ENCODE measurements around the gene BTBD7. TPM values are rescaled to one million over a fixed set of nuclear protein-coding genes. Genes with fewer than 3 reads are reported as not detected.

Gene BTBD7
- total and polyA plus RNA-seq, 3 donors from 2014 or later, result 16.9 to 27.8 (median 26.1) TPM

DNA sequence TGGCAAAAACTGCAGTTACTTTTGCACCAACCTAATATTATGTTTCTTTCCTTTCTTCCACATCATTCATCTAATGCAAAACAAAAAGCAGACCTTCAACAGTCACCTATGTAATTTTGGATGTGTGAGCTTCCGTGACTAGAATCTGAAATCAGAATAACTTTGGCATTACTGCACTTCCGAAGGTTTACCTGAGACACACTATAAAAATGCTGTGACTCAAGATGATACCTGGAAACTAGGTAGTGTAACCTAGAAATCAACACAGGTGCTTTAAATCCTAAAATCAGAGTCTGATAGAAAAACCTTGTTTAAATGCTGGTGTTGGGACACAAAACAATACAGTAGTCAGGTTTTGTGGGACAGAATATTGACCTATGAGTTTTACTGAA lies 2.2 kb downstream of the BTBD7 start:
- DNase-seq, result no peak
- Histone ChIP-seq H3K9me3 (no peaks in the 10 kb centered on the region), H3K36me3 (ENCODE audit: low read depth, missing control alignments) (no peaks in the 10 kb centered on the region), H3K27me3 (no peaks in the 10 kb centered on the region), H3K4me1 (peaks cover 11% of the 10 kb centered on the region), H3K4me3 (no peak overlapping the region), H3K27ac (no peak overlapping the region)
- TF ChIP-seq, protein P1, sequence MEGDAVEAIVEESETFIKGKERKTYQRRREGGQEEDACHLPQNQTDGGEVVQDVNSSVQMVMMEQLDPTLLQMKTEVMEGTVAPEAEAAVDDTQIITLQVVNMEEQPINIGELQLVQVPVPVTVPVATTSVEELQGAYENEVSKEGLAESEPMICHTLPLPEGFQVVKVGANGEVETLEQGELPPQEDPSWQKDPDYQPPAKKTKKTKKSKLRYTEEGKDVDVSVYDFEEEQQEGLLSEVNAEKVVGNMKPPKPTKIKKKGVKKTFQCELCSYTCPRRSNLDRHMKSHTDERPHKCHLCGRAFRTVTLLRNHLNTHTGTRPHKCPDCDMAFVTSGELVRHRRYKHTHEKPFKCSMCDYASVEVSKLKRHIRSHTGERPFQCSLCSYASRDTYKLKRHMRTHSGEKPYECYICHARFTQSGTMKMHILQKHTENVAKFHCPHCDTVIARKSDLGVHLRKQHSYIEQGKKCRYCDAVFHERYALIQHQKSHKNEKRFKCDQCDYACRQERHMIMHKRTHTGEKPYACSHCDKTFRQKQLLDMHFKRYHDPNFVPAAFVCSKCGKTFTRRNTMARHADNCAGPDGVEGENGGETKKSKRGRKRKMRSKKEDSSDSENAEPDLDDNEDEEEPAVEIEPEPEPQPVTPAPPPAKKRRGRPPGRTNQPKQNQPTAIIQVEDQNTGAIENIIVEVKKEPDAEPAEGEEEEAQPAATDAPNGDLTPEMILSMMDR (IDR thresholded peaks at IDR 0.05), result no peak
- TF ChIP-seq POLR2A (IDR thresholded peaks at IDR 0.05), result no peak
- WGBS, 2 donors, result 68 to 75% methylated on average over 2 of the region's 2 CpGs
- intact Hi-C loops (cut with DNase I; ENCODE audit: low total_unique reads), result no loop called here

DNA sequence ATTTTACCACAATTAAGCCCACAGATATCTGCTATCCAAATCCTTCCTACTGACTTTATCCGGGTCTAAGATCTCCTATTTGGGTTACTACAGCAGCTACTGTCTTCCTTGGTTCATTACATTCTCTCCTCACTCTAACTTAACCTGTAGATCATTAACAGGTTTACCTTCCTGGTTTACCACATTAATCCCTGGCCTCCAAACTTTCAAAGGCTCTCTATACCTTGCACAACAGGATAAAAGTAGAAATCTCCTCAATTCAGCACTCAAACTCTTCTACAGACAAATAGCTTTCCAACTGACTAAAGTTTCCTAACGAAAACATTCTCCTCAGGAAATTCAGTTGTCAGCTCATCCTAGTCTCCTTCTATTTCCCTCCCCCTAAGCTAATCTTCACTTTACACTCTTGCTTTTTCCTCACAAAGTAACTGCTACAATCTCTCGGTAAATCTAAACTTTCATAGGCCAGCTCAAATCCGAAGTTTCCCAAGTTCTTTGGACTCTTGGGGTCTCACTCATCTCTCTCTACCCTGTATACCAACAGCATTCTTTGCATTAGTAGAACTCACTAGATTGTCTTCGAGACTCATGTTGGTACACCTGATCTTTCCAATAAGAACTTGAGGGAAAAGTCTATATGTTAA lies 2.7 kb downstream of the BTBD7 start:
- WGBS, 2 donors, result 56 to 70% methylated on average over 5 of the region's 5 CpGs
- Histone ChIP-seq H3K4me1 (peaks cover 11% of the 10 kb centered on the region), H3K4me3 (no peak overlapping the region), H3K36me3 (ENCODE audit: low read depth, missing control alignments) (no peaks in the 10 kb centered on the region), H3K27ac (no peak overlapping the region), H3K9me3 (no peaks in the 10 kb centered on the region), H3K27me3 (no peaks in the 10 kb centered on the region)
- DNase-seq, result no peak
- no peak for TF ChIP-seq POLR2A (IDR thresholded peaks at IDR 0.05)
- TF ChIP-seq, protein P1 (IDR thresholded peaks at IDR 0.05), result no peak
- intact Hi-C loops (cut with DNase I; ENCODE audit: low total_unique reads), result no loop called here

DNA sequence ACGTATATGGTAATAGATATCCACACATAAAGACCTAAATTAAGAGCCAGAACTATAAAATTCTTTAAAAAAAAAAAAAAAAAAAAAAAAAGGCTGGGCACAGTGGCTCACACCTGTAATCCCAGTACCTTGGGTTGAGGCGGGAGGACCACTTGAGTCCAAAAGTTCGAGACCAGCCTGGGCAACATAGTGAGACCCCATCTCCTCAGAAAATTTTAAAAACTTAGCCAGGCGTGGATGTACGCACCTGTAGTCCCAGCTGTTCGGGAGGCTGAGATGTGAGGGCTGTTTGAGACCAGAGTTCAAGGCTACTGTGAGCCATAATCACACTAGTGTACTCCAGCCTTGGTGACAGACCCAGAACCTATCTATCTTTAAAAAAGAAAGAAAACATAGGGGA lies 4.3 kb downstream of the BTBD7 start:
- H3K4me3 ChIP-seq, result no peak overlapping the region
- no peaks in the 10 kb centered on the region for H3K36me3 ChIP-seq (ENCODE audit: low read depth, missing control alignments)
- 93 to 95% methylated on average over 6 of the region's 6 CpGs for WGBS, 2 donors
- intact Hi-C loops (cut with DNase I; ENCODE audit: low total_unique reads), result no loop called here
- no peak for DNase-seq
- peaks cover 7% of the 10 kb centered on the region for H3K4me1 ChIP-seq
- H3K27ac ChIP-seq, result no peak overlapping the region
- H3K9me3 ChIP-seq, result no peaks in the 10 kb centered on the region
- no peaks in the 10 kb centered on the region for H3K27me3 ChIP-seq
- no peak for TF ChIP-seq POLR2A (IDR thresholded peaks at IDR 0.05)
- TF ChIP-seq, protein P1 (IDR thresholded peaks at IDR 0.05), result no peak

- H3K4me3 ChIP-seq, result no peak overlapping the region
- WGBS, 2 donors, result 95 to 97% methylated on average over 5 of the region's 5 CpGs
- no peaks in the 10 kb centered on the region for H3K4me1 ChIP-seq
- TF ChIP-seq POLR2A (IDR thresholded peaks at IDR 0.05), result no peak
- TF ChIP-seq, protein P1 (IDR thresholded peaks at IDR 0.05), result no peak
- no peak for DNase-seq
- no peaks in the 10 kb centered on the region for H3K9me3 ChIP-seq
- intact Hi-C loops (cut with DNase I; ENCODE audit: low total_unique reads), result no loop called here
- H3K36me3 ChIP-seq (ENCODE audit: low read depth, missing control alignments), result no peaks in the 10 kb centered on the region
- H3K27me3 ChIP-seq, result no peaks in the 10 kb centered on the region
- no peak overlapping the region for H3K27ac ChIP-seq
Measured at GRCh38 chr14:93326196-93326595, 6.6 kb downstream of the BTBD7 start.

GRCh38 chr14:93323600-93324174 lies 9.1 kb downstream of the BTBD7 start:
- Histone ChIP-seq H3K36me3 (ENCODE audit: low read depth, missing control alignments) (no peaks in the 10 kb centered on the region), H3K27me3 (no peaks in the 10 kb centered on the region), H3K27ac (no peak overlapping the region), H3K4me3 (no peak overlapping the region), H3K9me3 (no peaks in the 10 kb centered on the region), H3K4me1 (no peaks in the 10 kb centered on the region)
- intact Hi-C loops (cut with DNase I; ENCODE audit: low total_unique reads), result no loop called here
- DNase-seq, result no peak
- TF ChIP-seq, protein P1 (IDR thresholded peaks at IDR 0.05), result no peak
- no peak for TF ChIP-seq POLR2A (IDR thresholded peaks at IDR 0.05)
- 93 to 96% methylated on average over 4 of the region's 4 CpGs for WGBS, 2 donors
